ENCODE data around the gene DLGAP5. TPM values are rescaled to one million over a fixed set of nuclear protein-coding genes. Genes with fewer than 3 reads are reported as not detected.
A peak's percentile ranks its signal among the peaks of the same experiment; 100 is the strongest.

The DLGAP5 gene
- total and polyA plus RNA-seq, 2 of the 13 experiments (the other 11 are each of a cell fraction or from before 2014, with no cell fraction given) = 7.7 to 55.8 TPM

- TF ChIP-seq, protein P1, sequence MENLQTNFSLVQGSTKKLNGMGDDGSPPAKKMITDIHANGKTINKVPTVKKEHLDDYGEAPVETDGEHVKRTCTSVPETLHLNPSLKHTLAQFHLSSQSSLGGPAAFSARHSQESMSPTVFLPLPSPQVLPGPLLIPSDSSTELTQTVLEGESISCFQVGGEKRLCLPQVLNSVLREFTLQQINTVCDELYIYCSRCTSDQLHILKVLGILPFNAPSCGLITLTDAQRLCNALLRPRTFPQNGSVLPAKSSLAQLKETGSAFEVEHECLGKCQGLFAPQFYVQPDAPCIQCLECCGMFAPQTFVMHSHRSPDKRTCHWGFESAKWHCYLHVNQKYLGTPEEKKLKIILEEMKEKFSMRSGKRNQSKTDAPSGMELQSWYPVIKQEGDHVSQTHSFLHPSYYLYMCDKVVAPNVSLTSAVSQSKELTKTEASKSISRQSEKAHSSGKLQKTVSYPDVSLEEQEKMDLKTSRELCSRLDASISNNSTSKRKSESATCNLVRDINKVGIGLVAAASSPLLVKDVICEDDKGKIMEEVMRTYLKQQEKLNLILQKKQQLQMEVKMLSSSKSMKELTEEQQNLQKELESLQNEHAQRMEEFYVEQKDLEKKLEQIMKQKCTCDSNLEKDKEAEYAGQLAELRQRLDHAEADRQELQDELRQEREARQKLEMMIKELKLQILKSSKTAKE (CRISPR knock-in tag; IDR thresholded peaks at IDR 0.05; ENCODE audit: borderline replicate concordance) = peak; percentile 73
- TF ChIP-seq ZNF235 (CRISPR knock-in tag; IDR thresholded peaks at IDR 0.05; ENCODE audit: borderline replicate concordance) (peak; percentile 64; the same call in 1 of the 2 replicates), ZNF570 (CRISPR knock-in tag; IDR thresholded peaks at IDR 0.05; ENCODE audit: borderline replicate concordance) (no peak), KLF9 (CRISPR knock-in tag; IDR thresholded peaks at IDR 0.05; ENCODE audit: low read depth) (no peak), ZNF589 (CRISPR knock-in tag; conservative IDR thresholded peaks at IDR 0.05) (peak; percentile 95; the same call in 1 of the 2 replicates), SRY (CRISPR knock-in tag; IDR thresholded peaks at IDR 0.05) (no peak), POGZ (CRISPR knock-in tag; IDR thresholded peaks at IDR 0.05) (peak; percentile 89), TBX2 (CRISPR knock-in tag; IDR thresholded peaks at IDR 0.05; ENCODE audit: borderline replicate concordance) (peak; percentile 72), BCL6 (CRISPR knock-in tag; IDR thresholded peaks at IDR 0.05) (no peak), ZNF547 (CRISPR knock-in tag; IDR thresholded peaks at IDR 0.05) (peak; percentile 22; the same call in 1 of the 2 replicates), CHD4 (IDR thresholded peaks at IDR 0.05; ENCODE audit: borderline replicate concordance, low read length) (no peak), ZNF354B (CRISPR knock-in tag; IDR thresholded peaks at IDR 0.05) (0 out of 2 replicates have a peak, but pooled peaks have one; percentile 58), NR2F6 (IDR thresholded peaks at IDR 0.05) (peak; percentile 42; the same call in 1 of the 2 replicates), NR2F6 (CRISPR knock-in tag; IDR thresholded peaks at IDR 0.05) (no peak), ZNF350 (CRISPR knock-in tag; IDR thresholded peaks at IDR 0.05; ENCODE audit: borderline replicate concordance, low read depth) (peak; percentile 65; the same call in 1 of the 2 replicates), MXI1 (IDR thresholded peaks at IDR 0.05; ENCODE audit: borderline replicate concordance, low read depth, low read length) (peak; percentile 87; the same call in 2 of the 3 replicates), ZNF225 (CRISPR knock-in tag; IDR thresholded peaks at IDR 0.05) (no peak), SATB2 (CRISPR knock-in tag; IDR thresholded peaks at IDR 0.05) (no peak)
- TF ChIP-seq, protein P2, sequence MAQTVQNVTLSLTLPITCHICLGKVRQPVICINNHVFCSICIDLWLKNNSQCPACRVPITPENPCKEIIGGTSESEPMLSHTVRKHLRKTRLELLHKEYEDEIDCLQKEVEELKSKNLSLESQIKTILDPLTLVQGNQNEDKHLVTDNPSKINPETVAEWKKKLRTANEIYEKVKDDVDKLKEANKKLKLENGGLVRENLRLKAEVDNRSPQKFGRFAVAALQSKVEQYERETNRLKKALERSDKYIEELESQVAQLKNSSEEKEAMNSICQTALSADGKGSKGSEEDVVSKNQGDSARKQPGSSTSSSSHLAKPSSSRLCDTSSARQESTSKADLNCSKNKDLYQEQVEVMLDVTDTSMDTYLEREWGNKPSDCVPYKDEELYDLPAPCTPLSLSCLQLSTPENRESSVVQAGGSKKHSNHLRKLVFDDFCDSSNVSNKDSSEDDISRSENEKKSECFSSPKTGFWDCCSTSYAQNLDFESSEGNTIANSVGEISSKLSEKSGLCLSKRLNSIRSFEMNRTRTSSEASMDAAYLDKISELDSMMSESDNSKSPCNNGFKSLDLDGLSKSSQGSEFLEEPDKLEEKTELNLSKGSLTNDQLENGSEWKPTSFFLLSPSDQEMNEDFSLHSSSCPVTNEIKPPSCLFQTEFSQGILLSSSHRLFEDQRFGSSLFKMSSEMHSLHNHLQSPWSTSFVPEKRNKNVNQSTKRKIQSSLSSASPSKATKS (CRISPR knock-in tag; IDR thresholded peaks at IDR 0.05) = no peak
- TF ChIP-seq, protein P3, sequence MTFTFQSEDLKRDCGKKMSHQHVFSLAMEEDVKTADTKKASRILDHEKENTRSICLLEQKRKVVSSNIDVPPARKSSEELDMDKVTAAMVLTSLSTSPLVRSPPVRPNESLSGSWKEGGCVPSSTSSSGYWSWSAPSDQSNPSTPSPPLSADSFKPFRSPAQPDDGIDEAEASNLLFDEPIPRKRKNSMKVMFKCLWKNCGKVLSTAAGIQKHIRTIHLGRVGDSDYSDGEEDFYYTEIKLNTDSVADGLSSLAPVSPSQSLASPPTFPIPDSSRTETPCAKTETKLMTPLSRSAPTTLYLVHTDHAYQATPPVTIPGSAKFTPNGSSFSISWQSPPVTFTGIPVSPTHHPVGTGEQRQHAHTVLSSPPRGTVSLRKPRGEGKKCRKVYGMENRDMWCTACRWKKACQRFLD (CRISPR knock-in tag; IDR thresholded peaks at IDR 0.05; ENCODE audit: borderline replicate concordance) = 0 out of 2 replicates have a peak, but pooled peaks have one; percentile 59
- TF ChIP-seq, protein P4, sequence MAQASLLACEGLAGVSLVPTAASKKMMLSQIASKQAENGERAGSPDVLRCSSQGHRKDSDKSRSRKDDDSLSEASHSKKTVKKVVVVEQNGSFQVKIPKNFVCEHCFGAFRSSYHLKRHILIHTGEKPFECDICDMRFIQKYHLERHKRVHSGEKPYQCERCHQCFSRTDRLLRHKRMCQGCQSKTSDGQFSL (CRISPR knock-in tag; IDR thresholded peaks at IDR 0.05) = no peak
- TF ChIP-seq, protein P5, sequence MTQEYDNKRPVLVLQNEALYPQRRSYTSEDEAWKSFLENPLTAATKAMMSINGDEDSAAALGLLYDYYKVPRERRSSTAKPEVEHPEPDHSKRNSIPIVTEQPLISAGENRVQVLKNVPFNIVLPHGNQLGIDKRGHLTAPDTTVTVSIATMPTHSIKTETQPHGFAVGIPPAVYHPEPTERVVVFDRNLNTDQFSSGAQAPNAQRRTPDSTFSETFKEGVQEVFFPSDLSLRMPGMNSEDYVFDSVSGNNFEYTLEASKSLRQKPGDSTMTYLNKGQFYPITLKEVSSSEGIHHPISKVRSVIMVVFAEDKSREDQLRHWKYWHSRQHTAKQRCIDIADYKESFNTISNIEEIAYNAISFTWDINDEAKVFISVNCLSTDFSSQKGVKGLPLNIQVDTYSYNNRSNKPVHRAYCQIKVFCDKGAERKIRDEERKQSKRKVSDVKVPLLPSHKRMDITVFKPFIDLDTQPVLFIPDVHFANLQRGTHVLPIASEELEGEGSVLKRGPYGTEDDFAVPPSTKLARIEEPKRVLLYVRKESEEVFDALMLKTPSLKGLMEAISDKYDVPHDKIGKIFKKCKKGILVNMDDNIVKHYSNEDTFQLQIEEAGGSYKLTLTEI (CRISPR knock-in tag; conservative IDR thresholded peaks at IDR 0.05) = no peak; the same call in 1 of the 2 replicates
Measured at GRCh38 chr14:55191203-55192053, at the start of gene DLGAP5 (continued).
